Measurements from ENCODE around the gene PDE11A. TPM values are rescaled to one million over a fixed set of nuclear protein-coding genes. Genes with fewer than 3 reads are reported as not detected.

Gene PDE11A
- total RNA-seq, 2 donors from 2014 or later: 2.6 to 3.2 TPM

DNA sequence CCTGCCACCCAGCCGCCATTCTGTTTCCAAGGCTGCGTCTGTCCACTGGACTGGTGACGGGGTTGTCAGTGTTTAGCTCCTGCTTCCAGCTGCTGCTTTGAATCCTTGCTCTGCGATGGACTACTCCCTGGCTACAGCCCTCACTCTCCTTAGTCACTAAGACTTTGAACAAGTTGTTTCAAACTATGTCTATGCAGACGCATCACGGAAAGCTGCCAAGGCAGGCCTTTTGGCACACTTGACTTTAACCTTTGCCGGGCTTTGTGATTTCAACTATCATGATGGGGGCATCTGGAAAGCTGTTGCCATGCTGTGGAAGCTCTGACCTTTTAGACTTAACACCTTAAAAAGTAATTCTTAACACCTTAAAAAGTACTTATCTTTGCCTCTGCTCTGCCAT lies 54.4 kb downstream of the PDE11A start:
- Histone ChIP-seq H3K9ac (ENCODE audit: low read depth in 2 of 2, low read length in 2 of 2) (no peak overlapping the region), H3K27me3 (no peaks in the 10 kb centered on the region), H3K27ac (no peak overlapping the region), H3K4me1 (no peaks in the 10 kb centered on the region), H3K4me3 (no peak overlapping the region), H3K9me3 (no peaks in the 10 kb centered on the region), H3K36me3 (no peaks in the 10 kb centered on the region)
- no peak for DNase-seq
- TF ChIP-seq, protein P1, sequence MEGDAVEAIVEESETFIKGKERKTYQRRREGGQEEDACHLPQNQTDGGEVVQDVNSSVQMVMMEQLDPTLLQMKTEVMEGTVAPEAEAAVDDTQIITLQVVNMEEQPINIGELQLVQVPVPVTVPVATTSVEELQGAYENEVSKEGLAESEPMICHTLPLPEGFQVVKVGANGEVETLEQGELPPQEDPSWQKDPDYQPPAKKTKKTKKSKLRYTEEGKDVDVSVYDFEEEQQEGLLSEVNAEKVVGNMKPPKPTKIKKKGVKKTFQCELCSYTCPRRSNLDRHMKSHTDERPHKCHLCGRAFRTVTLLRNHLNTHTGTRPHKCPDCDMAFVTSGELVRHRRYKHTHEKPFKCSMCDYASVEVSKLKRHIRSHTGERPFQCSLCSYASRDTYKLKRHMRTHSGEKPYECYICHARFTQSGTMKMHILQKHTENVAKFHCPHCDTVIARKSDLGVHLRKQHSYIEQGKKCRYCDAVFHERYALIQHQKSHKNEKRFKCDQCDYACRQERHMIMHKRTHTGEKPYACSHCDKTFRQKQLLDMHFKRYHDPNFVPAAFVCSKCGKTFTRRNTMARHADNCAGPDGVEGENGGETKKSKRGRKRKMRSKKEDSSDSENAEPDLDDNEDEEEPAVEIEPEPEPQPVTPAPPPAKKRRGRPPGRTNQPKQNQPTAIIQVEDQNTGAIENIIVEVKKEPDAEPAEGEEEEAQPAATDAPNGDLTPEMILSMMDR (IDR thresholded peaks at IDR 0.05): no peak
- intact Hi-C loops (cut with DNase I): no loop called here

DNA sequence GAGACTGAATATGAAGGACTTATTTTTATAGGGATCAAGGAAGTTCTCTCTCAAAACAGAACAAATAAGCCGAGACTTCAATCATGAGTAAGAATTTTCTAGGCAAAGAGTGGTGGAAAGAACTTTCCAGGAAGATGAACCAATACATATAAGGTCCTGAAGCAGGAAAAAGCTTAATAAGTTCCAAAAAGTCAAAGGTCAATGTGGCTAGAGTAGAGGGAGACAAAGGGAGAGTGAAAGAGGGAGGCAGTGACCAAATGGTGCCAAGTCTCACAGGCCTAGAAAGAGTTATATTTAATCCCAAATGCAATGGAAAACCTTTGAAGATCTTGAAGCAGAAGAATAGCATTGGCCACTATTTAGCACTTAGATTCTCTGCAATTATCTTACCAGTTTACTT lies 56.0 kb downstream of the PDE11A start:
- DNase-seq: no peak
- Histone ChIP-seq H3K4me3 (no peak overlapping the region), H3K27me3 (no peaks in the 10 kb centered on the region), H3K36me3 (no peaks in the 10 kb centered on the region), H3K9me3 (no peaks in the 10 kb centered on the region), H3K27ac (no peak overlapping the region), H3K4me1 (no peaks in the 10 kb centered on the region), H3K9ac (ENCODE audit: low read depth in 2 of 2, low read length in 2 of 2) (no peak overlapping the region)
- intact Hi-C loops (cut with DNase I): no loop called here
- TF ChIP-seq, protein P1 (IDR thresholded peaks at IDR 0.05): no peak

DNA sequence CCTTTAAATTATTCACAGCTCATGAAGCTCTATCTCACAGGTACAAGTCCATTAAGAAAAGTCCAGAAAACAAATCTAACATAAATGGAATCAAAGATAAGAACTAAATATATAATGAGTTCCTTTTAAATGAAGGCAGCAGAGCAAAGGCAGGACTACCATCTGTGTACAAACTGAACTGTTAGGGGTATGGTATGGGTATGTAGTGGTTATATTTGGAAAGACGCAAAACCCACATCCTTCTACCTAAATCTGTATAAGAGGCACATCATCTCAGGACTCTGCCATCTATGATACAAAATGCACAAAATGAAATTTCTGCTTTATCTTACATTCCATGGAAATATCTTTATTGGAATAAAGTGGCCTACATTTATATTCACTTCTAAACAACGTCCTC lies 59.9 kb downstream of the PDE11A start:
- intact Hi-C loops (cut with DNase I): no loop called here
- no peaks in the 10 kb centered on the region for H3K4me1 ChIP-seq
- H3K36me3 ChIP-seq: no peaks in the 10 kb centered on the region
- no peaks in the 10 kb centered on the region for H3K9me3 ChIP-seq
- TF ChIP-seq, protein P1 (IDR thresholded peaks at IDR 0.05): no peak
- no peak for DNase-seq
- H3K27me3 ChIP-seq: no peaks in the 10 kb centered on the region
- no peak overlapping the region for H3K27ac ChIP-seq
- no peak overlapping the region for H3K9ac ChIP-seq (ENCODE audit: low read depth in 2 of 2, low read length in 2 of 2)
- no peak overlapping the region for H3K4me3 ChIP-seq

DNA sequence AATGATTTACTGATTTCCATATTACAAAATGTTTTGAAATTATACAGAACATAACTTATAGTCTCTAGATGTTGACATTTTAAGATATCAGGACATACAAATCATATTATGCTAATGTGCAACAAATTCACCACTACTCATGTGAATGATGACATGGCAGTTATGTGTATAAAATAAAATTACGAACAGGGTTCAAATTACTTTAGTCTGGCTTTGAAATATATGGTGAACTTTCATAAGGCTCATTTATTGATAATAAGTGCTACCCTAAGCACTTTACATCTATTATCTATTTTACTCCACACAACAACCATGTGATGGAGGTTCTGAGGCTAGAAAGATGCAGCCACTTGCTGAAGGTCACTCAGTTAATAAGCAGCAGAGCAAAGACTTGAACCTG lies 62.8 kb downstream of the PDE11A start:
- Histone ChIP-seq H3K27ac (no peak overlapping the region), H3K27me3 (no peaks in the 10 kb centered on the region), H3K4me3 (no peak overlapping the region), H3K36me3 (no peaks in the 10 kb centered on the region), H3K9me3 (no peaks in the 10 kb centered on the region), H3K9ac (ENCODE audit: low read depth in 2 of 2, low read length in 2 of 2) (no peak overlapping the region), H3K4me1 (no peaks in the 10 kb centered on the region)
- TF ChIP-seq, protein P1 (IDR thresholded peaks at IDR 0.05): no peak
- intact Hi-C loops (cut with DNase I): no loop called here
- DNase-seq: no peak

DNA sequence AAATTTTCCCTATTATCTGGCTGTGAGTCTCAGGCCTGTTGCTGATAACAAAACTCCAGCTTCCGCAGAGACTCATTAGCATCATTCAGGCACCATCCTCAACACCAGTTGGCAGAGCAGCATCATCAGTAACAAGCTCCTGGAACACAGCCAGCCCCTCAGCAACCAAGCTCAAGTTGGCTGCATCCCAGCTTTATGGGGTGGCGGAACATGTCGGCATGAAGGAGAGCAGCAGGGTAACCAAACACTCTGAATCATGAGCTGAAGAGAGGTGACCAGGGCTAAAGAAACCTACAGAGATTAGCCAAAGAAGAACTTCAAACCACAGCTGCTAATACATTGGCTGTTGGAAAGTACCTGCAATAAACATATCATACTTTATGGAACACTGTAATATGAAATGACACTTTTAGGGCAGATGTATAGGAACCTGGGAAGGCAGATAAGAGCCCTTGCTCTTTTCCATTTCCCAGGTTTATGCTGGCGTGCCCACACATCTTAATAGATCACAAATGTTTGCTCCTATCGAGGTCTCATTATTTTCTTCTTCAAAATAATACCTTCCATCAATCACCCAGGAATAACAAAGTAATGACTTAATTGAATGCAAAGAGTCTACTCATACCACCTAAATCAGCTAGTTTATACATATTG lies 63.8 kb downstream of the PDE11A start:
- Histone ChIP-seq H3K36me3 (no peaks in the 10 kb centered on the region), H3K9ac (ENCODE audit: low read depth in 2 of 2, low read length in 2 of 2) (no peak overlapping the region), H3K27me3 (no peaks in the 10 kb centered on the region), H3K9me3 (no peaks in the 10 kb centered on the region), H3K4me3 (no peak overlapping the region), H3K27ac (no peak overlapping the region), H3K4me1 (no peaks in the 10 kb centered on the region)
- intact Hi-C loops (cut with DNase I): no loop called here
- peak; percentile 29 for DNase-seq
- TF ChIP-seq, protein P1 (IDR thresholded peaks at IDR 0.05): no peak
